Activated naive CD4-positive, alpha-beta T cell treated with anti-CD3 and anti-CD28 coated beads, Interleukin-2, amount 50 U/mL, for 72 hours (primary cell): Measurements from ENCODE around the gene ST6GALNAC3. TPM values are rescaled to one million over a fixed set of nuclear protein-coding genes. Genes with fewer than 3 reads are reported as not detected.
"Not testable (repeated sequence)": the region's sequence is repeated elsewhere in the genome, so short reads cannot be mapped to it uniquely, and the experiment has no call there.

Source experiments
- ATAC-seq, 2 donors: fragments of 150-1000 bp; cut with Tn5 transposase; 2 replicates each; pipeline ENCODE4 v1.10.0; 2021; ENCODE audit warnings: mild to moderate bottlenecking in 2 of 2, moderate library complexity in 2 of 2
- DNase-seq, 2 donors: peaks; one replicate each; pipeline ENCODE4 v3.0.0; 2021 to 2022; ENCODE audit warnings: low spot score in 2 of 2
- H3K27ac Mint-ChIP-seq, 2 donors: one replicate each; pipeline ENCODE4 v1.8.0; 2022; ENCODE audit warnings: mild to moderate bottlenecking in 2 of 2, mixed read lengths in 2 of 2
- H3K36me3 Mint-ChIP-seq, 2 donors: one replicate each; pipeline ENCODE4 v1.8.0; 2022; ENCODE audit warnings: mixed read lengths in 2 of 2
- H3K9me3 Mint-ChIP-seq, 2 donors: one replicate each; pipeline ENCODE4 v1.8.0; 2022; ENCODE audit warnings: mixed read lengths in 2 of 2
- total RNA-seq, 2 donors: library from RNA; stranded (reverse); gene quantifications; one replicate each; pipeline ENCODE4 v1.2.3, GENCODE V29; 2022

Gene ST6GALNAC3
- total RNA-seq, 2 donors from 2014 or later = 1.4 to 3.8 TPM

DNA sequence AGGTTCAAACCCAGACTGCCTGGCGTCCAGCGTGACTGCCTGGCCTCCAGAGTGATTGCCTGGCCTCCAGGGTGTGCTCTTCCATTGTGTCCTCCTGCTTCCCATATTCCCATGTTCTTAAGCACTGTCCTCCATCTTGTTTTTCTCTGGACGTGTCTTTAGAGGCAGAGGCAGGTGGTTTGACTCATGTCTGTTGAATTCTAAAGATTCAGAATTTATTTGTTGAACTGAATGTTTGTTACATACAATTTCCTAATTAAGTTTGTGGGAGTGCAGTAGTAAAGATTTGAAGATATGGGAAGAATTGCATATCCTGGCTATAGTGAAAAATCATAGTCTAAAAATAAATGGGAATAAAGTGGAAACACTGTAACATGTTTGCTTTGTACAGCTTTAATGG is 18.3 kb downstream of the ST6GALNAC3 start:
- Mint-ChIP-seq H3K27ac (no peak overlapping the region), H3K9me3 (no peaks in the 10 kb centered on the region), H3K36me3 (no peaks in the 10 kb centered on the region)
- DNase-seq (no peak), ATAC-seq (no peak)

GRCh38 chr1:76093522-76094312 is 19.2 kb downstream of the ST6GALNAC3 start:
- no peak overlapping the region for H3K27ac Mint-ChIP-seq
- DNase-seq = no peak
- no peaks in the 10 kb centered on the region for H3K36me3 Mint-ChIP-seq
- no peaks in the 10 kb centered on the region for H3K9me3 Mint-ChIP-seq
- no peak for ATAC-seq

GRCh38 chr1:76095802-76096201 is 21.3 kb downstream of the ST6GALNAC3 start:
- Mint-ChIP-seq H3K36me3 (no peaks in the 10 kb centered on the region), H3K9me3 (no peaks in the 10 kb centered on the region), H3K27ac (no peak overlapping the region)
- no peak for DNase-seq
- ATAC-seq = no peak

DNA sequence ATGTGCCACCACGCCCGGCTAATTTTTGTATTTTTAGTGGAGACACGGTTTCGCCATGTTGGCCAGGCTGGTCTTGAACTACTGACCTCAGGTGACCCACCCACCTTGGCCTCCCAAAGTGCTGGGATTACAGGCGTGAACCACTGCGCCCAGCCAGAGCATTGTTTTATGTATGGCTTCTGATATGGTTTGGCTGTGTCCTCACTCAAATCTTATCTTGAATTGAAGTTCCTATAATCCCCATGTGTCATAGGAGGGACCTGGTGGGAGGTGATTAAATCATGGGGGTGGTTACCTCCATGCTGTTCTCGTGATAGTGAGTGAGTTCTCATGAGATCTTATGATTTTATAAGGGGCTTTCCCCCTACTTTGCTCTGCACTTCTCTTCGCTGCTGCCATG is 22.5 kb downstream of the ST6GALNAC3 start:
- not testable (repeated sequence) for ATAC-seq, H3K9me3 Mint-ChIP-seq, DNase-seq, H3K27ac Mint-ChIP-seq, H3K36me3 Mint-ChIP-seq

DNA sequence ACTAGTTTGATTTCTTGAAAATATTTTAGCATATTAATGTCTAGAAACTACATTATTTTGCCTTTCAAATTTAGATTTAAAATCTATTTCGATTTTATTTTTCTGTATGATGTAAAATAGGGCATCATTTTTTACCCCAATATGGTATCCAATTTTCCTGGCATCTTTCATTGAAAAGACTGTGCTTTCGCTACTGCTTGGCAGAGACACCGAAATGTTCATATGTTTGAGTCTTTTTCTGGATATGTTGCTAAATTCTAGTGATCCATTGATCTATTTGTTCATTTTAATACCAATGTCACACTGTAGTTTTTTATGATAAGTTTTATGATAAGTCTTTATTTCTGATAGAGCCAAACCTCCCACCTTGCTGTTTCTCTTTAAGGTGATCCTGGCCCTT is 24.3 kb downstream of the ST6GALNAC3 start:
- Mint-ChIP-seq H3K9me3 (no peaks in the 10 kb centered on the region), H3K27ac (no peak overlapping the region), H3K36me3 (no peaks in the 10 kb centered on the region)
- ATAC-seq (no peak), DNase-seq (no peak)

DNA sequence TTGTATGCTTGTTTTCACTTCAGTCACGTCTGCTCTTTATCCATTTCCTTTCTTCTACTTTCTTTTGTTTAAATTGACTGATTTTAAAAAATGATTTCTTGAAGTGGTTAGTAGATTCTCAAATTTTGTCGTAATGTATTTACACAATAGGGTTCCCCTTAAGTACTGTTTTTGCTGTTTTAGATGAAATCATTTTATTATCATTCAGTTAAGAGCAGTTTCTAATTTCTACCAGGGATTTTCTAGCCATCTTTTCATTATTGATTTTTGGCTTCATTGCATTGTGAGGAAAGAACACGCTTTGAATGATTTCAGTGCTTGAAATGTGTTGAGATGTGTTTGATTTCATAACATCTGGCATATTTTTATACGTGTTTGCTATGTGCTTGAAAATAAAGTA is 27.0 kb downstream of the ST6GALNAC3 start:
- peaks cover 0 to 4% of the 10 kb centered on the region in 2 donors for H3K36me3 Mint-ChIP-seq
- no peak overlapping the region for H3K27ac Mint-ChIP-seq
- H3K9me3 Mint-ChIP-seq = no peaks in the 10 kb centered on the region
- DNase-seq (no peak), ATAC-seq (no peak)

GRCh38 chr1:76102046-76102445 is 27.5 kb downstream of the ST6GALNAC3 start:
- Mint-ChIP-seq H3K9me3 (no peaks in the 10 kb centered on the region), H3K36me3 (peaks cover 0 to 4% of the 10 kb centered on the region in 2 donors), H3K27ac (no peak overlapping the region)
- DNase-seq = no peak
- no peak for ATAC-seq

- Mint-ChIP-seq H3K9me3 (no peaks in the 10 kb centered on the region), H3K36me3 (peaks cover 0 to 4% of the 10 kb centered on the region in 2 donors), H3K27ac (no peak overlapping the region)
- DNase-seq = no peak
- no peak for ATAC-seq
Measured at GRCh38 chr1:76103034-76103433, 28.5 kb downstream of the ST6GALNAC3 start.

DNA sequence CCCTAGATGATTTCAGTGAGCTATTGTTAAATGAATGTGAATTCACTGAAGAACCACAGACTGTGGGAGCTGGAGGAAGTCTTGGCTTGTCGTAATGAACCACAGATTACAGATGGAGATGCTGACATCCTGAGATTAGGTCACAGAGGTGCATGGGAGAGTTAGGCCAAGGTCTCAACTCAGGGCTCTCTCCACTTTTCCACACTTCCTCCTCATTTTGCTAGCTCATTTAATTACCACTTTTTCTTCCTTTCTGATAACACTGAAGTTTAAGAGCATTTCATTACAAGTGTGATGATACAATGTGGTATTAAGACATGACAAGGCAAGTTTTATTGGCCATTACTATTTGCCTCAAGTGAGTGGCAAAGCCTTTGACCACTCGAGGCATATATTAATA is 30.8 kb downstream of the ST6GALNAC3 start:
- DNase-seq (no peak), ATAC-seq (no peak)
- H3K36me3 Mint-ChIP-seq = peaks cover 0 to 4% of the 10 kb centered on the region in 2 donors
- no peaks in the 10 kb centered on the region for H3K9me3 Mint-ChIP-seq
- no peak overlapping the region for H3K27ac Mint-ChIP-seq

DNA sequence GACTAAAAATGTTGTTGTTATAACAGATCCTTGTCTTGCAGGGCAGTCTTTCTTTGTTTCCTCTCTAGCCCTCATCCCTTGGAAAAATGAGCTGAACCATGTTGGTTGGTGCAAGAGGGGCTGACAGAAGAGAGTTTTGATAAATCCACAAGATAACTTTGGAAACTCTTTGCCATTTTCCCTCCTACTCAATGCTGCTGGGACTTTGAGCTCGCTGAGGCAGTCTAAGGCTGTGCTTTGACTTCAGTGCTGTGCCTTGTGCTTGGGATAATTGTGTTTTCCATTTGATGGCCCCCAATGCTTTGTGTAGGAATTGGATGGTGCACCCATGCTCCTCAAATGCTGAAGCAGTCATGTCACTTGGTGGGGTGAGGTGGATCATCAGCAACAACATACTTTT is 31.7 kb downstream of the ST6GALNAC3 start:
- peaks cover 0 to 4% of the 10 kb centered on the region in 2 donors for H3K36me3 Mint-ChIP-seq

DNA sequence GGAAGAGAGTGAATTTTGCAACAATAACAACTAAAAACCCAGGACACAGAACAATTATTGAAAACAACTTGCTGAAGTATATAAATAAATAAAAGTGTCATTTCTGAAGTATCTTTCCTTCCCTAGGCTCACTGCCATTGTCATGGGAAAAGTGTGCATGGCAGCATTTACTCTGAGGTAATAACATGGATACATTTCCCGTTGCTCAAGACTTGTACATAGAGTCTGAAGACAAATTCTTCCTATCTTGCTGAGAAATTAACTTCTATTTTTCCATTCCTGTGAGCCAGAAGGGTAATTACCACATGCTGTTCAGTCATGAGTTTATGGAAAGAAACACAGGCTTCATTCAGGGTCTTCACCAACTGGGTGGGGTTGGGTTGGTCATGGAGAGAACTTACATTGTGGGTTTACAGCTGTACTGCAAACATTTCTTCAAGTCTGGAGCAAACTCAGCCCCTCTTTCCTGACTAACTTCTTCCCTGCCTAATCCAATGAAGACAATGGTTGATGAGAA is 32.2 kb downstream of the ST6GALNAC3 start:
- DNase-seq (no peak), ATAC-seq (no peak)
- Mint-ChIP-seq H3K36me3 (peaks cover 0 to 4% of the 10 kb centered on the region in 2 donors), H3K27ac (no peak overlapping the region), H3K9me3 (no peaks in the 10 kb centered on the region)

More for the DNA sequence above, 31.7 kb downstream of the ST6GALNAC3 start:
- no peaks in the 10 kb centered on the region for H3K9me3 Mint-ChIP-seq
- ATAC-seq (no peak), DNase-seq (no peak)
- no peak overlapping the region for H3K27ac Mint-ChIP-seq

GRCh38 chr1:76109404-76109803 is 34.9 kb downstream of the ST6GALNAC3 start:
- Mint-ChIP-seq H3K9me3 (no peaks in the 10 kb centered on the region), H3K27ac (no peak overlapping the region), H3K36me3 (peaks cover 0 to 4% of the 10 kb centered on the region in 2 donors)
- no peak for DNase-seq
- ATAC-seq = no peak

- DNase-seq (no peak), ATAC-seq (no peak)
- Mint-ChIP-seq H3K27ac (no peak overlapping the region), H3K36me3 (peaks cover 0 to 4% of the 10 kb centered on the region in 2 donors), H3K9me3 (no peaks in the 10 kb centered on the region)
Measured at GRCh38 chr1:76109901-76110560, 35.5 kb downstream of the ST6GALNAC3 start.

DNA sequence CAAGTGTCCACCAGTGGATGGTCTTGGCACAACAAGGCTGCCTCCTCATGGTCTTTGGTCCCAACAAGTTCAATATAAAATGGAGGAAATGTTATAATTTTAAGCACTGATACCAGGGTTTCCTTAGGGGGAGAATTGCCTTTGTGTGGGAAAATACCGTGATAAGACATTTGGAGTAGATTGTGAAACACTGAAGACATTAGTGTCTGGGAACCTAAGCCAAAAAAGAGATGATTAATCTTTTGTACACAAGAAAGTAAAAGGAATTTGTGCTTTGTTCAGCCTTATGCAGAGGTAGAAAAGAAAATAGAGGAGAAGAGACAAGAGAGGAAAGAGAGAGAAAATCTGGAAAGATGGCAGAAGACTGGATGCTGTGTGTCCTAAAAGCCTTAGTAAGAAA is 36.1 kb downstream of the ST6GALNAC3 start:
- ATAC-seq (no peak), DNase-seq (no peak)
- peaks cover 0 to 4% of the 10 kb centered on the region in 2 donors for H3K36me3 Mint-ChIP-seq
- H3K9me3 Mint-ChIP-seq = no peaks in the 10 kb centered on the region
- no peak overlapping the region for H3K27ac Mint-ChIP-seq

- not testable (repeated sequence) for H3K27ac Mint-ChIP-seq, H3K36me3 Mint-ChIP-seq, DNase-seq, ATAC-seq, H3K9me3 Mint-ChIP-seq
Measured at GRCh38 chr1:76112321-76112720, 37.8 kb downstream of the ST6GALNAC3 start.

DNA sequence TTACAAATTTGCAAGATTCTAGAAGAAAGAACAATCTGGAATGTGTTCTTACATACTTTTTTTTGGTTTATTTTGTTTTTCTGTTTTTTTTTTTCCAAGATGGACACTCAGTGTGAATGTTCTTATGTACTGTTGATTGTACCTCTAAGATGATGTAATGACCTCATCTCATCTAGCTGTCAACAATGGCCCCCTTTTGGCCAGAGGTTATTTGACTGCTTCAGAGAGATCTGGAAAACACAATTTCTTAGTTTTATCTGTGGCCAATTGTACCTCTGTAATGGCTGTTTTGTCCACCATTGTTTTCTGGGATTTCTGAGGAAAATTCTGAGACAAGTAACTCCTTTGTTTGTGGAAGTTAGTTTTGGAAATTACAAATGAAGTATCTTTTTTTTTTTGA is 38.9 kb downstream of the ST6GALNAC3 start:
- Mint-ChIP-seq H3K27ac (no peak overlapping the region), H3K9me3 (no peaks in the 10 kb centered on the region)
- no peak for ATAC-seq

GRCh38 chr1:76115171-76115570 is 40.6 kb downstream of the ST6GALNAC3 start:
- H3K27ac Mint-ChIP-seq = no peak overlapping the region
- H3K36me3 Mint-ChIP-seq = no peaks in the 10 kb centered on the region
- DNase-seq (no peak), ATAC-seq (no peak)
- no peaks in the 10 kb centered on the region for H3K9me3 Mint-ChIP-seq

More for the DNA sequence above, 38.9 kb downstream of the ST6GALNAC3 start:
- no peak for DNase-seq
- H3K36me3 Mint-ChIP-seq = no peaks in the 10 kb centered on the region
